ENCODE results near the gene NCAPH2. TPM values are rescaled to one million over a fixed set of nuclear protein-coding genes. Genes with fewer than 3 reads are reported as not detected.
A peak's percentile ranks its signal among the peaks of the same experiment; 100 is the strongest.

Gene NCAPH2
- total RNA-seq, 1 experiment from 2014 or later = 39.8 TPM

DNA sequence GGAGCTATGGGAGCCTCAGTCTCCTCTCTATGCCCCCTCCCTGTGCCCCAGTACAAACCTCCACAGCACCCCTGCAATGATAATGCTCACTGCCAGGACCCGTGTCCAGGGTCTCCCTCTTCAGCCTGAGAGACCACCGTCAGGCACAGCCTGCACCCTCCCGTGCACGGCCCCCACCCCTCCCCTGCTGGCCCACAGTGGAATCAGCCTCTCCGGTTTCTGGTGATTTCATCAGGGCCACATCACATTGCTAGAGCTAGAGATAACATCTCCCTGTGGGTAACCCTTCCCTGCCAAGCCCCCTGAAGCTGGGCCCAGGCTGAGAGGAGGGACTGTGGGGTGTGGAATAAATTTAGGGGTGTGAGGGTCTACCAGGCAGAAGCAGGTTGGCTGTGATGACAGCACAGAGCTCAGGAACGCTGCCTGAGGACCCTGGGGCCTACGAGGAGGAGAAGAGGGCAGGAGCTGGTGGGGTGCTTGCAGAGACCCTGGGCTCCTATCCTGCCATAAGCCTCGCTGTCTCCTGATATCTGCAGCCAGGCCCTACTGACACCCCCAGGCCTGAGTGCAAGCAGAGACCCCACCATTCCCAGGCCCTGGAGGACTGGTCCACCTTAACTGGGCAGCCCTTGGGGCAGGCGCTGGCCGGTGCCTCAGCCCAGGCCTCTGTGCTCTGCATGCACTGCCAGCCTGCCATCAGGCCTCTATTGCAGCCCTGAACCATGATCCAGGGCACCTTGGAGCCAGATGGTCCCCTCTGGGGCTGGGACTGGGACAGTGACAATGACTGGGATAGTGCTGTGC is 37.7 kb downstream of the NCAPH2 start, which contains the start of gene KLHDC7B:
Gene KLHDC7B (plus strand): TSS at position 378 of the 804 bp plus-strand sequence. CDS start 345 bp downstream, at position 723.
- H3K27me3 Mint-ChIP-seq (ENCODE audit: insufficient read depth, unreplicated experiment) = no peaks in the 10 kb centered on the region
- peak within 1 kb of the TSS; percentile 28 for H3K27ac Mint-ChIP-seq (ENCODE audit: low read depth, unreplicated experiment)
- H3K4me1 Mint-ChIP-seq (ENCODE audit: insufficient read depth, unreplicated experiment) = peaks cover 28% of the 10 kb centered on the region
- intact Hi-C loops (cut with micrococcal nuclease) = no loop called here
- DNase-seq (ENCODE audit: unreplicated experiment) = no peak
- BruUV-seq (replicated peaks) = no TSS peak
- no peaks in the 10 kb centered on the region for H3K9me3 Mint-ChIP-seq (ENCODE audit: unreplicated experiment)
- CTCF ChIA-PET = interaction anchor here (0.6 to 1.3 kb wide), 4 partner anchors 14 to 294 kb away, joined by 3 to 5 read pairs (median 4); no protein-coding TSS in a partner anchor
- H3K4me3 Mint-ChIP-seq (ENCODE audit: unreplicated experiment) = peak within 1 kb of the TSS; percentile 36
- H3K36me3 Mint-ChIP-seq (ENCODE audit: insufficient read depth, unreplicated experiment) = no peaks in the 10 kb centered on the region
- POLR2A ChIA-PET = interaction anchor here (0.6 to 2.1 kb wide), 9 partner anchors 14 to 93 kb away, joined by 3 to 13 read pairs (median 6); partner anchors contain the start of genes SCO2, SYCE3 and TYMP
- TF ChIP-seq, protein P1, sequence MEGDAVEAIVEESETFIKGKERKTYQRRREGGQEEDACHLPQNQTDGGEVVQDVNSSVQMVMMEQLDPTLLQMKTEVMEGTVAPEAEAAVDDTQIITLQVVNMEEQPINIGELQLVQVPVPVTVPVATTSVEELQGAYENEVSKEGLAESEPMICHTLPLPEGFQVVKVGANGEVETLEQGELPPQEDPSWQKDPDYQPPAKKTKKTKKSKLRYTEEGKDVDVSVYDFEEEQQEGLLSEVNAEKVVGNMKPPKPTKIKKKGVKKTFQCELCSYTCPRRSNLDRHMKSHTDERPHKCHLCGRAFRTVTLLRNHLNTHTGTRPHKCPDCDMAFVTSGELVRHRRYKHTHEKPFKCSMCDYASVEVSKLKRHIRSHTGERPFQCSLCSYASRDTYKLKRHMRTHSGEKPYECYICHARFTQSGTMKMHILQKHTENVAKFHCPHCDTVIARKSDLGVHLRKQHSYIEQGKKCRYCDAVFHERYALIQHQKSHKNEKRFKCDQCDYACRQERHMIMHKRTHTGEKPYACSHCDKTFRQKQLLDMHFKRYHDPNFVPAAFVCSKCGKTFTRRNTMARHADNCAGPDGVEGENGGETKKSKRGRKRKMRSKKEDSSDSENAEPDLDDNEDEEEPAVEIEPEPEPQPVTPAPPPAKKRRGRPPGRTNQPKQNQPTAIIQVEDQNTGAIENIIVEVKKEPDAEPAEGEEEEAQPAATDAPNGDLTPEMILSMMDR (IDR thresholded peaks at IDR 0.05; ENCODE audit: unreplicated experiment) = no peak

- no peaks in the 10 kb centered on the region for H3K9me3 Mint-ChIP-seq (ENCODE audit: unreplicated experiment)
- H3K27me3 Mint-ChIP-seq (ENCODE audit: insufficient read depth, unreplicated experiment) = no peaks in the 10 kb centered on the region
- BruUV-seq (replicated peaks) = no TSS peak
- intact Hi-C loops (cut with micrococcal nuclease) = no loop called here
- POLR2A ChIA-PET = interaction anchor here (2.1 kb wide), 1 partner anchor 21 kb away, joined by 13 read pairs; the partner anchor contains the start of gene SCO2
- H3K27ac Mint-ChIP-seq (ENCODE audit: low read depth, unreplicated experiment) = no peak overlapping the region
- no peaks in the 10 kb centered on the region for H3K36me3 Mint-ChIP-seq (ENCODE audit: insufficient read depth, unreplicated experiment)
- CTCF ChIA-PET = interaction anchor here (1.2 kb wide), 1 partner anchor 144 kb away, joined by 3 read pairs; no protein-coding TSS in a partner anchor
- DNase-seq (ENCODE audit: unreplicated experiment) = no peak
- H3K4me1 Mint-ChIP-seq (ENCODE audit: insufficient read depth, unreplicated experiment) = peaks cover 20% of the 10 kb centered on the region
- H3K4me3 Mint-ChIP-seq (ENCODE audit: unreplicated experiment) = no peak overlapping the region
- TF ChIP-seq, protein P1 (IDR thresholded peaks at IDR 0.05; ENCODE audit: unreplicated experiment) = no peak
Observed at GRCh38 chr22:50546326-50547262, 38.6 kb downstream of the NCAPH2 start.

DNA sequence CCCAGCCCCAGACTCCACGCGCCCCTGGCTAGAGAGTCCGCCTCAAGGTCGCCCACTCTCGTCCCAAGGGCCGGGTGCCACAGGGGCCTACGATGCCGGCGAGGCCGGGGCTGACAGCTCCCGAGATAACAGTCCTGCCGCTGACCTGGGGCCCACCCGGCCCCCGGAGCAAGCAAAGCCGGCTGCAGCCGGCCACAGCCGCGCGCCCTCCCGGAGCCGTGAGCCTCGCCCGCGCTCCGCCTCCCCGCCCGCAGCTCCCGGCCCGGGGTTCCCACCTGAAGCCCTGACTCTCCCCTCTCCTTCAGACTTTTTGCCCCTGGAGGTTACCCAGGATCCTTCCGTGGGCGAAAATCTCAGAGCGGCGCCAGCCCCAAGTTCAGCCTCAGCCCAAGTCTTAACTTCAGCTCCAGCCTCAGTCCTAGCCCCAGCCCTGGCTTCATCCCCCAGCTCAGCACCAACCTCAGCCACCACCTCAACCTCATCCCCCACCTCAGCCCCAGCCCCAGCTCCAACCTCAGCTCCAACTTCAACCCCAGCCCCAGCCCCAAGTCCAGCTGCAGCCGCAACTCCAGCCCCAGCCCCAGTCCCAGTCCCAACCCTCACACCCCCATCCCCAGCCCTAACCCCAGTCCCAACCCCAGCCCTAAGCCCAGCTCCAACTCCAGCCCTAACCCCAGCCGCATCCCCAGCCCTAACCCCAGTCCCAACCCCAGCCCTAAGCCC is 39.4 kb downstream of the NCAPH2 start:
- Mint-ChIP-seq H3K4me1 (ENCODE audit: insufficient read depth, unreplicated experiment) (peaks cover 11% of the 10 kb centered on the region), H3K27me3 (ENCODE audit: insufficient read depth, unreplicated experiment) (no peaks in the 10 kb centered on the region), H3K4me3 (ENCODE audit: unreplicated experiment) (no peak overlapping the region), H3K27ac (ENCODE audit: low read depth, unreplicated experiment) (no peak overlapping the region), H3K9me3 (ENCODE audit: unreplicated experiment) (no peaks in the 10 kb centered on the region), H3K36me3 (ENCODE audit: insufficient read depth, unreplicated experiment) (no peaks in the 10 kb centered on the region)
- ChIA-PET POLR2A (interaction anchor here (0.6 to 0.7 kb wide), 2 partner anchors 17 to 31 kb away, joined by 3 read pairs; no protein-coding TSS in a partner anchor), CTCF (interaction anchor here (1.2 kb wide), 1 partner anchor 143 kb away, joined by 3 read pairs; no protein-coding TSS in a partner anchor)
- intact Hi-C loops (cut with micrococcal nuclease) = no loop called here
- no peak for DNase-seq (ENCODE audit: unreplicated experiment)
- TF ChIP-seq, protein P1 (IDR thresholded peaks at IDR 0.05; ENCODE audit: unreplicated experiment) = no peak
- no TSS peak for BruUV-seq (replicated peaks)

Data from MCF 10A (cell line).